HG03159 (cell line): ENCODE measurements around the gene RFX4.
"Not testable (repeated sequence)": the region's sequence is repeated elsewhere in the genome, so short reads cannot be mapped to it uniquely, and the experiment has no call there.

Experiments
- ATAC-seq: cut with Tn5 transposase; IDR thresholded peaks from one replicate; pipeline ENCODE4 v1.9.1; 2021; ENCODE audit warnings: mild to moderate bottlenecking, moderate library complexity; ENCODE audit not compliant: unreplicated experiment

Gene RFX4

GRCh38 chr12:106724116-106724515 lies 141.3 kb downstream of the RFX4 start:
- ATAC-seq: no peak

GRCh38 chr12:106724934-106725333 lies 142.1 kb downstream of the RFX4 start:
- ATAC-seq: no peak

- ATAC-seq: not testable (repeated sequence)
These were observed 143.9 kb downstream of the RFX4 start for GRCh38 chr12:106726603-106727202.

GRCh38 chr12:106729611-106730010 lies 146.8 kb downstream of the RFX4 start:
- ATAC-seq: no peak

GRCh38 chr12:106732890-106733289 lies 150.1 kb downstream of the RFX4 start:
- ATAC-seq: no peak

GRCh38 chr12:106733660-106734059 lies 150.9 kb downstream of the RFX4 start:
- ATAC-seq: no peak

GRCh38 chr12:106736051-106736957 lies 153.5 kb downstream of the RFX4 start:
- no peak for ATAC-seq

- ATAC-seq: no peak
These were observed 156.5 kb downstream of the RFX4 start for GRCh38 chr12:106739318-106739717.

- ATAC-seq: no peak
These were observed 157.2 kb downstream of the RFX4 start for GRCh38 chr12:106739815-106740530.

GRCh38 chr12:106740818-106741217 lies 158.0 kb downstream of the RFX4 start:
- ATAC-seq: no peak

- ATAC-seq: no peak
These were observed 158.4 kb downstream of the RFX4 start for GRCh38 chr12:106741247-106741646.

- no peak for ATAC-seq
These were observed 160.6 kb downstream of the RFX4 start for GRCh38 chr12:106743270-106743988.

- no peak for ATAC-seq
These were observed 161.8 kb downstream of the RFX4 start for GRCh38 chr12:106744600-106744999.

- ATAC-seq: no peak
These were observed 162.5 kb downstream of the RFX4 start for GRCh38 chr12:106745181-106745745.

GRCh38 chr12:106747973-106748436 lies 165.2 kb downstream of the RFX4 start:
- no peak for ATAC-seq

- ATAC-seq: no peak
These were observed 167.7 kb downstream of the RFX4 start for GRCh38 chr12:106750524-106750923.

- ATAC-seq: peak; percentile 99
These were observed 170.7 kb downstream of the RFX4 start for GRCh38 chr12:106753526-106753925.

- ATAC-seq: no peak
These were observed 171.5 kb downstream of the RFX4 start for GRCh38 chr12:106754331-106754730.

- no peak for ATAC-seq
These were observed 175.0 kb downstream of the RFX4 start for GRCh38 chr12:106757623-106758348.
